ENCODE data around the gene LSM12.

GRCh38 chr17:44023545-44024270, 42.8 kb downstream of the LSM12 start:
- TF ChIP-seq CTCF (IDR thresholded peaks at IDR 0.05) (no peak), ZFX (IDR thresholded peaks at IDR 0.05; ENCODE audit: borderline replicate concordance) (no peak)
